Immature natural killer cell (primary cell): ENCODE results near the gene DUSP22. TPM values are rescaled to one million over a fixed set of nuclear protein-coding genes. Genes with fewer than 3 reads are reported as not detected.
A peak's percentile ranks its signal among the peaks of the same experiment; 100 is the strongest.

ENCODE experiments used
- DNase-seq, 3 donors: peaks; one replicate each; pipeline ENCODE4 v3.0.0; 2022; ENCODE audit warnings: mixed read lengths in 1 of 3
- H3K27ac Mint-ChIP-seq, 6 donors: one replicate each; pipeline ENCODE4 v1.8.0; 2020; ENCODE audit warnings: mixed read lengths in 6 of 6, mild to moderate bottlenecking in 5 of 6, inconsistent platforms in 4 of 6, moderate library complexity in 3 of 6
- H3K27me3 Mint-ChIP-seq, 3 donors: one replicate each; pipeline ENCODE4 v1.8.0; 2020 to 2021; ENCODE audit warnings: low read depth in 3 of 3, mild to moderate bottlenecking in 3 of 3, mixed read lengths in 3 of 3, moderate library complexity in 3 of 3, inconsistent platforms in 1 of 3
- H3K36me3 Mint-ChIP-seq, 3 donors: one replicate each; pipeline ENCODE4 v1.8.0; 2020; ENCODE audit warnings: mixed read lengths in 3 of 3, inconsistent platforms in 2 of 3, mild to moderate bottlenecking in 2 of 3
- H3K4me1 Mint-ChIP-seq, 2 donors: one replicate each; pipeline ENCODE4 v1.8.0; 2020; ENCODE audit warnings: inconsistent platforms in 2 of 2, mild to moderate bottlenecking in 2 of 2, mixed read lengths in 2 of 2, moderate library complexity in 1 of 2
- H3K4me3 Mint-ChIP-seq, 5 donors: one replicate each; pipeline ENCODE4 v1.8.0; 2020; ENCODE audit warnings: mild to moderate bottlenecking in 5 of 5, mixed read lengths in 5 of 5, inconsistent platforms in 3 of 5, moderate library complexity in 3 of 5
- H3K9me3 Mint-ChIP-seq, 6 donors: one replicate each; pipeline ENCODE4 v1.8.0; 2020; ENCODE audit warnings: mild to moderate bottlenecking in 6 of 6, mixed read lengths in 6 of 6, inconsistent platforms in 4 of 6, moderate library complexity in 3 of 6
- polyA plus RNA-seq, 3 donors: library from polyadenylated mRNA; unstranded; fragments of 300-500 nt; fragmentation: Illumina TruSeq; gene quantifications; one replicate each; pipeline ENCODE4 v1.2.3, GENCODE V29; 2021

Gene DUSP22
- polyA plus RNA-seq, 3 donors from 2014 or later: 55.0 to 80.1 (median 65.3) TPM

DNA sequence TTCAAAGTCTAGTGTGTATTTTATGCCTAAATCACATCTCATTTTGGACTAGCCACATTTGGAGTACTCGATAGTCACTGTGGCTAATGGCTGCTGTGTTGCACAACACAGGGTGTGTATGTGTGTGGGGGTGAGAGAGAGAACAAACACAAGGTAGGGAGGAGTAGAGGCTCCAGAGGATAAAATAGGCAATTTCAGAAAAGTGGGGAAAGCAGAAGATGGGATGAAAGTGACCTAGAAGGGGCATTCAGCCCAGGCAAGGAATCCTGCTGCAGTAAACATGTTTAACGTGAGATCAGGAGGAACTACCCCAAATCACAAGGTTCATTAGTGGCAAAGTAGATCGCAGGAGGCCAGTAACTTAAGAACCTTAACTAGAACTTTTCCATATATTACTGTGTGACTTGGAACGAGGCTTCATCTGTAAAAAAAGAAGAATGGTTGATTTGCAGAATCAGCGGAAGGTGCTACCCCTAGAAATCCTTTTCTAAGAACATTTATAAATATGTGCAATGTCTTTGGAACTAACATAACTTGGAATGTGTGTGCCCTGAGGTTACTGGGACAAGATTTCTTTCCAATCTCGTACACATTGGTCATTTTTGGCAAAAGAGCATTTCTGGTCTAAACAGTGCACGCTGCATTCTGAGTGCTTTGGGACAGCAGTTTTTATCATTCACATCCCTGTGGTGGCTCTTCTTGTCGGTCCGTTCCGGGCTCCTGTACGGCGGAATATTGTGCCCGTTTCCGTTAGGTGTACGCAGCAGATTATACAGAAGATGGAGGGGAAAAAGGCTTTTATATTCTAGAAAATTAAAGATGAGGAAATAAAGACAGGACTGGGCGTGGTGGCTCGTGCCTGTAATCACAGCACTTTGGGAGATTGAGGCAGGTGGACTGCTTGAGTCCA, 2.6 kb downstream of the DUSP22 start:
- peaks cover 10 to 23% (median 21%) of the 10 kb centered on the region in 3 donors for H3K27me3 Mint-ChIP-seq
- no peaks in the 10 kb centered on the region for H3K9me3 Mint-ChIP-seq
- no peak for DNase-seq
- peaks cover 17 to 61% of the 10 kb centered on the region in 2 donors for H3K4me1 Mint-ChIP-seq
- peak overlapping the region; percentile 10 to 94 (median 71) for H3K27ac Mint-ChIP-seq
- peak overlapping the region in 3 of 5 donors; percentile 18 to 51 (median 22) for H3K4me3 Mint-ChIP-seq
- H3K36me3 Mint-ChIP-seq: no peaks in the 10 kb centered on the region

DNA sequence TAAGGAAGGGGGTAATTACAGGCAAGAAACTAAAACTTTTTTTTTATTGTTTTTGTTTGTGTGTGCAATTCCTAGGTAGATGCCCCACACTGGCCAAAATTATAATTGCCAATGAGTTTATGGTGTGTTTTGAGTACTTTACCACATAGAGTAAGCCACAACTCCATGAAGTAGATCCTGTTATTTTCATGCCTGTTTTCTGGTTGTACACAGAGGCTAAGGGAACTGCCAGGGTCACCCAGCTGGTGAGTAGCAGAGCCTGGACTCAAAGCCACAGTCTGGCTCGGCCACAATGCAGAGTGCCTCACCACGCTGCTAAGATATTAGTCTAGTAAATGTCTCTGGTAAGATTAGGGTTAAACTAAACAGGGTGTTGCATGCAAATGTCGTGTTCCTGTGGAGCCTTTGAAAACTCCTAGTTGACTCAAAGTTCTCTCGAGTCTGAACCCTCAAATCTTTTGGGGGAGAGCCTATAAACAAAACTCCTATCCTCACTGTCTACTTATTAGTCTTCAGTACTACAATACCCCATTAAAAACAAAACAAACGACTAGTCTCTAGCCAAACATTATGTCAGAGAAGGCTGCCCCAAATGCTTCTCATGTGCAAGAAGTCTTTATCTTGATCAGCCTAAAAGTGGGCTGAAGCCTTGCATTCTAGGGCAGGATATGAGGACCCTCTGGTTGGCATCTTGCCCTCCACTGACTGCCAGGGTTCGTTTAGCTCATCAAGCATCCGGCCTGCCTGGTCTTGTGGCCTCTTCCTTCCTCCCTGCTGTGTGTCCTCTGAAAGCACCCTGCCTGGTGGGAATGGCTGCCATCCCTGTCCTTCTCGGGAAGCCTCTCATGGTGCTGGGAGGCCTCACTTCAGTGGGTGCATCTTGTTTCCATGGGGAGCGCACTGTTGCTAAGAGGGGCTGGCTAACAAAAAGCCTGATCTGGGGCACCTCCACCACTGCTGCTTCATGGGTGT, 4.2 kb downstream of the DUSP22 start:
- Mint-ChIP-seq H3K36me3 (no peaks in the 10 kb centered on the region), H3K4me1 (peaks cover 2 to 52% of the 10 kb centered on the region in 2 donors), H3K27ac (peak overlapping the region; percentile 82 to 94 (median 88))

GRCh38 chr6:297571-298232, 5.4 kb downstream of the DUSP22 start:
- no peaks in the 10 kb centered on the region for H3K36me3 Mint-ChIP-seq
- no peak for DNase-seq
- H3K4me1 Mint-ChIP-seq: peaks cover 0 to 50% of the 10 kb centered on the region in 2 donors
- no peak overlapping the region for H3K4me3 Mint-ChIP-seq
- peak overlapping the region in 5 of 6 donors; percentile 1 to 94 (median 85) for H3K27ac Mint-ChIP-seq
- H3K27me3 Mint-ChIP-seq: peaks cover 6 to 9% (median 9%) of the 10 kb centered on the region in 3 donors
- H3K9me3 Mint-ChIP-seq: no peaks in the 10 kb centered on the region

More for the DNA sequence above, 4.2 kb downstream of the DUSP22 start:
- Mint-ChIP-seq H3K27me3 (peaks cover 10 to 16% (median 15%) of the 10 kb centered on the region in 3 donors), H3K4me3 (peak overlapping the region; percentile 3 to 66 (median 51)), H3K9me3 (no peaks in the 10 kb centered on the region)
- DNase-seq: peak in 1 of 3 donors; percentile 32

DNA sequence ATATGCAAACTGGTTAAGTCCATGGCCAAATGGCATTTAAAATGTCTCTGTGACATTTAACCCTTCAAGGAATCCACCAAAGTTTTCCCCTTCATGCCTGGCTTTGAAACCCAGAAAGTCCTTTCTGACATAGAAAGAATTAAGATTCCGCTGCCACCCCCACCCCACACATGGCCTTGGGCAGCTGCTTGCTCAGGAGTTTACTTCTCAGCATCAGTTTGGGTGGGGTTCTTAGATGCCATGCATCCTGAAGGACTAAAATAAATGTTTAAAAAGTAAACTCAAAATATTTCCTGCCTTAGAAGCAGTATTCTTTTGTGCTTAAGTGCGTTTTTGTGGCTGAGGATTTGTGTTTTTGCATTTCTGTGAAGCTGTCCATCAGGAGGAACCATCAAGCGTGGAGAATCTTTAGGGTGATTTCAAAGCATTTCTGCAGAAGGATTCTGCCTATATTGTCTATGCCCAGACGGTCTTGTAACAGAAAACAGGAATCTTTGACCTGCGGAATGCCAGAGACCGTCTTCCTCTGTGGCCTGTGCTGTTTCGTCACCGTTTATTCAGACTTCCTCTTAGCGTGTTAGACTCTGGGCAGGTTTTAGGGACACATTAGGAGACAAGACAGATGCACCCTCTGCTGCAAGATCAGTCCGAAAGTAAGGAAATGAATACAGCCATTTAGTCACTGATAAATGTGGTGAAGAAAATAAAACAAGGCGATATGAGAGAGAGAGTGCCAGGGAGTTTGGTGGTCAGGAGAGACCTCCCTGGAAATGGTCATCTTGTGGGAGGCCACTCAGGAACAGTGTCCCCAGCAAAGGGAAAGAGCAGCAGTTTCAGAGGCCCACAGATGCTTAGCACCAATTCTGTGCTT, 6.2 kb downstream of the DUSP22 start:
- Mint-ChIP-seq H3K4me1 (peaks cover 0 to 42% of the 10 kb centered on the region in 2 donors), H3K27me3 (peaks cover under 1 to 2% (median 1%) of the 10 kb centered on the region in 3 donors), H3K36me3 (no peaks in the 10 kb centered on the region), H3K4me3 (no peak overlapping the region), H3K9me3 (no peaks in the 10 kb centered on the region), H3K27ac (peak overlapping the region in 2 of 6 donors; percentile 31 to 36)
- no peak for DNase-seq

DNA sequence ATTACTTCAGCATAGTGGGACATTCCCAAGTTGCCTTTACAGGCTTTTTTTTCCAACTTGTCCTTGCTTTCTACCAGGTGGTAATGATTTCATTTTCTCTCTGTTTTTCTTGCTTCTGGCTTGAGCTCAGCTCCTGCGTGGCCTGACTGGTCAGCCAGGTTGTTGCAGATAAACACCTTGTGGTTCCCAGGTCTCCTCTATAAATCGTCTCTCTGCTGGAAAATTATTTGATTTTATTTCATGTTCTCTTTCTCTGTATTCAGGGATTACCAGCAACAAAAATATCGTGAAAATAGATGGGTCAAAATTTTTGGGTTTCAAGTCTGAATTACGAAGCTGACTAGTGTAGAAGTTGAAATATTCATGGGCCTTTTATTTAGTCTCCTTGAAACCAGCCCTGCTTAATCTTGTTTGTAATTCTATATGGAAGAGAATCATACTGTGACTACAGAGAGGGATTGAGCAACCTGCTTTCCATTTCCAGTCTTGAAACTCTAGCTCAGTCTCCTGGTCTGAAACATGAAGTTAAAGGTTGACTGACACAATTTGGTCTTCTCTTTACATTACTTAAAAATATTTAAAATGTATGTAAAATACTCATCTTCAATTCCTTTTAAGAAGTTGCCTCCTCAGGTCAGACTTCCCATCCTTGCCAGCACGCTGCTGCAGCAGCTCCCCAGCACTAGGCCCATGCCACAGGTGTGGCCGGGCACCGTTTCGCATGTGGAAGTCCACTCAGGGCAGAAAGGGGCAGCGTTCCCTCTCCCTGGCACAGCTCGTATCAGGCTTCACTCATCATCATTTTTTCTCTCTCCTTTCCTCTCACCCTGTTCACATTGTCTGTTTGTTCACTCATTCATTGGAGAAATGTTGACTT, 7.1 kb downstream of the DUSP22 start:
- Mint-ChIP-seq H3K4me1 (peaks cover 0 to 37% of the 10 kb centered on the region in 2 donors), H3K9me3 (no peaks in the 10 kb centered on the region), H3K4me3 (no peak overlapping the region), H3K27me3 (no peaks in the 10 kb centered on the region), H3K36me3 (no peaks in the 10 kb centered on the region), H3K27ac (no peak overlapping the region)
- DNase-seq: no peak

GRCh38 chr6:300026-300425, 7.7 kb downstream of the DUSP22 start:
- no peak for DNase-seq
- peaks cover 0 to 2% (median 0%) of the 10 kb centered on the region in 6 donors for H3K9me3 Mint-ChIP-seq
- H3K36me3 Mint-ChIP-seq: peaks cover 0 to 6% (median 5%) of the 10 kb centered on the region in 3 donors
- no peak overlapping the region for H3K4me3 Mint-ChIP-seq
- no peaks in the 10 kb centered on the region for H3K27me3 Mint-ChIP-seq
- no peak overlapping the region for H3K27ac Mint-ChIP-seq
- H3K4me1 Mint-ChIP-seq: peaks cover 0 to 31% of the 10 kb centered on the region in 2 donors

GRCh38 chr6:300494-301198, 8.4 kb downstream of the DUSP22 start:
- DNase-seq: no peak
- Mint-ChIP-seq H3K4me3 (no peak overlapping the region), H3K27me3 (no peaks in the 10 kb centered on the region), H3K36me3 (peaks cover 0 to 6% (median 5%) of the 10 kb centered on the region in 3 donors), H3K4me1 (peaks cover 0 to 25% of the 10 kb centered on the region in 2 donors), H3K27ac (no peak overlapping the region), H3K9me3 (peaks cover 0 to 2% (median 0%) of the 10 kb centered on the region in 6 donors)

- Mint-ChIP-seq H3K27me3 (no peaks in the 10 kb centered on the region), H3K36me3 (peaks cover 0 to 6% (median 5%) of the 10 kb centered on the region in 3 donors), H3K9me3 (peaks cover 0 to 2% (median 0%) of the 10 kb centered on the region in 6 donors), H3K4me3 (no peak overlapping the region), H3K27ac (no peak overlapping the region), H3K4me1 (peaks cover 0 to 16% of the 10 kb centered on the region in 2 donors)
- DNase-seq: no peak
These were observed 9.2 kb downstream of the DUSP22 start for GRCh38 chr6:301526-301925.

- Mint-ChIP-seq H3K27me3 (no peaks in the 10 kb centered on the region), H3K4me1 (peaks cover 0 to 10% of the 10 kb centered on the region in 2 donors), H3K27ac (no peak overlapping the region), H3K4me3 (no peak overlapping the region), H3K9me3 (peaks cover 0 to 2% (median 0%) of the 10 kb centered on the region in 6 donors), H3K36me3 (peaks cover 0 to 6% (median 5%) of the 10 kb centered on the region in 3 donors)
- no peak for DNase-seq
These were observed 9.8 kb downstream of the DUSP22 start for GRCh38 chr6:301929-302705.

DNA sequence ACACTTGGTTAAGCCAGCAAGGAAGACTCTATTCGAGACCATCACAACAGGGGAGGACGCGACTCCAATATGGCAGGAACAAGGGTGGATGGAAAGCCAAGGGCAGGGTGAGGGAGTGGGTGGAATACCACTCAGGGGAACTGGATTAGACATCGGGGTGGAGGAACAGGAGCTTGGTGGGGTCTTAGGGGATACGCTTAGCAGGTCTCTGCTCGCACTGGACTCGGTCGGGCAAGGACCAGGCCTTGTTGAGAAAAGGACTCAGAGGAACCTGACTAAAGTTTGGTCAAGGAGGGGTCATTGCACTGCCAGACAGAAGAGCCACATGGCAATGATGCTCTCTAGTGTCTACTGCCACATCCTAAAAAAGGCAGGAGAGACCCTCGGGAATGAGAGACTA, 10.5 kb downstream of the DUSP22 start:
- no peak for DNase-seq
- no peak overlapping the region for H3K4me3 Mint-ChIP-seq
- no peak overlapping the region for H3K27ac Mint-ChIP-seq
- peaks cover 0 to 2% (median 0%) of the 10 kb centered on the region in 6 donors for H3K9me3 Mint-ChIP-seq
- peaks cover 0 to 4% of the 10 kb centered on the region in 2 donors for H3K4me1 Mint-ChIP-seq
- peaks cover 0 to 6% (median 5%) of the 10 kb centered on the region in 3 donors for H3K36me3 Mint-ChIP-seq
- H3K27me3 Mint-ChIP-seq: no peaks in the 10 kb centered on the region

- DNase-seq: no peak
- no peaks in the 10 kb centered on the region for H3K27me3 Mint-ChIP-seq
- H3K4me3 Mint-ChIP-seq: no peak overlapping the region
- H3K27ac Mint-ChIP-seq: no peak overlapping the region
- peaks cover 0 to 11% (median 8%) of the 10 kb centered on the region in 3 donors for H3K36me3 Mint-ChIP-seq
- H3K9me3 Mint-ChIP-seq: peaks cover 0 to 2% (median 0%) of the 10 kb centered on the region in 6 donors
- peaks cover 0 to 2% of the 10 kb centered on the region in 2 donors for H3K4me1 Mint-ChIP-seq
These were observed 11.0 kb downstream of the DUSP22 start for GRCh38 chr6:303263-303662.
